WI38 (cell line): ENCODE results near the gene PLA2G15.

Experiments
- H3K4me3 ChIP-seq: 2 replicates; pipeline ENCODE4 v1.5.1; 2011; ENCODE audit warnings: low read depth, mild to moderate bottlenecking, control low read depth, low read length
- TF ChIP-seq, protein P1 (sequence below): IDR thresholded peaks from 2 replicates; pipeline ENCODE4 v1.5.1; 2012; ENCODE audit warnings: low read depth, mild to moderate bottlenecking, control low read depth, low read length

The PLA2G15 gene

DNA sequence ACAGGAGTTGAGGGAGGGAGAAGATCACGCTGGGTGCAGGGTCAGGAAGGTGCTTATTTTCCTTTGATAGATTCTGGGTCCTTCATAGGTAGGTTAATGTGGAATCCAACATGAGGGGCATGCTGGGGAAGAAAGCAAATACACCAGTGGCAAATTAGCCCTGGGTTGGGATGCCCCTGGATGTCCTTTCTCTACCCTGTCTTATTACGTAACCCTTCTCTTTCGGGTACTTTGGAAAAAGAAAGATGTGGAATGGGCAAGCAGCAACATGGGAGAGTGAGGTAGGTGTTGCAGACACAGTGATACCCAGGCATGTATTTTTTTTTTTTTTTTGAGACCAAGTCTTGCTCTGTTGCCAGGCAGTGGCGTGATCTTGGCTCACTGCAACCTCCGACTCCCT lies 28.3 kb downstream of the PLA2G15 start:
- TF ChIP-seq, protein P1, sequence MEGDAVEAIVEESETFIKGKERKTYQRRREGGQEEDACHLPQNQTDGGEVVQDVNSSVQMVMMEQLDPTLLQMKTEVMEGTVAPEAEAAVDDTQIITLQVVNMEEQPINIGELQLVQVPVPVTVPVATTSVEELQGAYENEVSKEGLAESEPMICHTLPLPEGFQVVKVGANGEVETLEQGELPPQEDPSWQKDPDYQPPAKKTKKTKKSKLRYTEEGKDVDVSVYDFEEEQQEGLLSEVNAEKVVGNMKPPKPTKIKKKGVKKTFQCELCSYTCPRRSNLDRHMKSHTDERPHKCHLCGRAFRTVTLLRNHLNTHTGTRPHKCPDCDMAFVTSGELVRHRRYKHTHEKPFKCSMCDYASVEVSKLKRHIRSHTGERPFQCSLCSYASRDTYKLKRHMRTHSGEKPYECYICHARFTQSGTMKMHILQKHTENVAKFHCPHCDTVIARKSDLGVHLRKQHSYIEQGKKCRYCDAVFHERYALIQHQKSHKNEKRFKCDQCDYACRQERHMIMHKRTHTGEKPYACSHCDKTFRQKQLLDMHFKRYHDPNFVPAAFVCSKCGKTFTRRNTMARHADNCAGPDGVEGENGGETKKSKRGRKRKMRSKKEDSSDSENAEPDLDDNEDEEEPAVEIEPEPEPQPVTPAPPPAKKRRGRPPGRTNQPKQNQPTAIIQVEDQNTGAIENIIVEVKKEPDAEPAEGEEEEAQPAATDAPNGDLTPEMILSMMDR = no peak

DNA sequence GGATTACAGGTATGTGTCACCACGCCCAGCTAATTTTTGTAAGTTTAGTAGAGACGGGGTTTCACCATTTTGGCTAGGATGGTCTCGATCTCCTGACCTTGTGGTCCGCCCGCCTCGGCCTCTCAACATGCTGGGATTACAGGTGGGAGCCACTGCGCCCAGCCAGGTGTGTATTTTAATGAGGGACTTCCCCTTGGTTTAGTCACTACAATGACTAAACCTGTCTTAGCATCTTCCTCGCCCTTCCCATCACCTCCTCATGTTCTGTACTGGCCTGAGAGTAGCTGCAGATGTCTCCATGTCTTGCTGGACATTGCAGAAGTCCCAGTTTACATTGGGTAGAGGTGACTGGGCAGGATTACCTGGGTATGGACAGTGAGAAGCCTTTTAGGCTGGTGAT lies 28.7 kb downstream of the PLA2G15 start:
- TF ChIP-seq, protein P1 = no peak
- H3K4me3 ChIP-seq = no peak overlapping the region

More for the DNA sequence above, 28.3 kb downstream of the PLA2G15 start:
- no peak overlapping the region for H3K4me3 ChIP-seq

DNA sequence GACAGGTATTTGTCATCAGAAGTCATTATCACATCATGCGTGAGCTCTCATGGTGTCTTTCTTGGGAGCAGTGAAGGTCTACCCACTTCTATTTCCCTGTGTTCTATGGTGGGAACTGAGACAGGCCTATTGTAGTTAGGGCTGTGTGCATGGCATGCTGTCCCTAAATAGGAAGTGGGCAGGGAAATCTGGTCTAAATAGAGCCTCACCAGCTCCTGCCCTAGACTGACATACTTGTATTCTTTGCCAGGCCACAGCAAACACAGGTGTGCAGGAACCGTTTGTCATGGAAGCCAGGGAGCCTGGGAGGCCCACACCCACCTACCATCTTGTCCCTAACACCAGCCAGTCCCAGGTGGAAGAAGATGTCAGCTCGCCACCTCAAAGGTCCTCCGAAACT lies 29.3 kb downstream of the PLA2G15 start:
- TF ChIP-seq, protein P1 = no peak

DNA sequence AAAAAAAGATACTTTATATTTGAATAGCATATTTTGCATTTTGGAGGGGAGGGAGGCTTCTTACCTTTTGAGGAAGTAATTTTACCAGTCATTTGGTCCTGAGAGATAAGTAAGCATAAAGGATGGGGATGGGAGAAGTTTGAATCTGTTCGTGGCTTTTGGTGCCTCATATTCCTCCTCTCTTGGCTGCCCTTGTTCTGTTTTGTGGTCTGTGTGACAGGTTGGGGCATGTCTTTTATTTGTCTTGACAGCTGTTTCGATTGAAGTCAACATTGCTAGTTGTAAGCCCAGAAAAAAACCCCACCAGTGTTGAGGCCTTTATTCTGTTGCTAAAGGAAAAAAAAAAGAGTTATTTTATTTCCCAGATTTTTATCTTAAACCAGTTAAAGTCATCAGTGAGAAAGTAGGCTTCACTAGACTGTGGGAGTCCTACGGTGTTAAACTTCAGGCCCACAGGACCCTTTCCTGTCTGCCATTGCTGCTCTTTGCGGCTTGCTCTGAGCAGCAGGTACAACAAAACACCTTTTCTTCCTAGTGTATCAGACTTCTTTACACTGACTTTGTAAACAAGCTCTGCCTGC lies 30.5 kb downstream of the PLA2G15 start:
- H3K4me3 ChIP-seq = no peak overlapping the region
- TF ChIP-seq, protein P1 = no peak

More for the DNA sequence above, 29.3 kb downstream of the PLA2G15 start:
- H3K4me3 ChIP-seq = no peak overlapping the region

DNA sequence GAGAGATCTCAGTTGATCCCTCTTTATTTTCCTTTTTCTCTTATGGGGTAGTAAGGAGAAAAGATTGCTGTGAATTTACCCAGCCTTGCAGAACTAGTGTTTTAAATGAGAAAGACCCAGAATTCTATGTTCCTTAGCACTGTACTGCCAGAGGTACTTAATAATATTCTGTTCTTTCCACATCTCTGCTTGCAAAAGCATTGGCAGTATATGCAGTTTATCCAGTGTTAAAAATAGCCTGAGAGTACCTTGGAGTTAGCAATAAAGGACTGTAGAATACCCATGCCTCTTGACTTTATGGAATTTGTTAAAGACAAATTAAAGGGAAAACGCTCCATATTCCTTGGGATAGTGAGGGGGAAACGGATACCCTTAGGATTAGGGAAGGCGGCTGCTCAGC lies 31.1 kb downstream of the PLA2G15 start:
- TF ChIP-seq, protein P1 = no peak
- no peak overlapping the region for H3K4me3 ChIP-seq

DNA sequence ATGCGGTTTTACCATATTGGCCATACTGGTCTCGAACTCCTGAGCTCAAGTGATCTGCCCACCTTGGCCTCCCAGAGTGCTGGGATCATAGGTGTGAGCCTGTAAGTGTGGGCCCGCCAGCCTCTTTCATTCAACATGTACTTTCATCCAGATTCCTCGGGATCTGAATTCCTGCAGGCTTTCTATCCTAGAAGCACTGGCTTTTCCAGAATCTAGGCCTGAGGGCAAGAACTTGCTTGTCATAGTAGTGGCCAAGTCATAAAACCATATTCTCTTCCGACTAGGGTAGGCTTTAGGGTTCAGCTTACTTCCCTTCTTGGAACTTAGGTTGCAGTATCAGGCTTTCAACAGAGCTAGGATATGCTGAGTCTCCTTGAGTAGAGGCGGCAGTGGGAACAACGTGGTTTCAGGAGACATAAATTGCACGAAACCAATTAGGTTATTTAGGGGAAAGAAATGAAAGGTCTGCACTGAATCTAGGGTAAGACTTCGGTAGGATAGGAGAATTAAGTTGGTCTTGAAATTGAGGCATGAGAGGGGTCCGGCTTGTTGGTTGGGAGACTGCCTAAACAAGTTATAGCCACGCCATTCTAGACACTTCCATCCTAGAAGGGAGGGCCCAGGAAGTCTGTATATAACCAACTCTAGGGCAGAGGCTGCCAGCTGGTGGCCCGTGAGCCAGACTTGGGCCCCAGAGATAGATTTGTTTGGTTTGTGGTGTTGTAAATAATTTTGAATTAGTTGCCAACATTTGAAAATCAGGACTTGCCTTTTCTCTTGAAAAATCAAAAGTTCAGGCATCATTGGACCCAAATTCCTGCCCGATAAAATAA lies 34.8 kb downstream of the PLA2G15 start:
- H3K4me3 ChIP-seq = no peak overlapping the region
- TF ChIP-seq, protein P1 = no peak
